ENCODE measurements around the gene SUPT20HL1. TPM values are rescaled to one million over a fixed set of nuclear protein-coding genes. Genes with fewer than 3 reads are reported as not detected.

The SUPT20HL1 gene
- total and polyA plus RNA-seq, 10 of the 15 experiments (the other 5 are each of a cell fraction or from before 2014, with no cell fraction given), result not detected

DNA sequence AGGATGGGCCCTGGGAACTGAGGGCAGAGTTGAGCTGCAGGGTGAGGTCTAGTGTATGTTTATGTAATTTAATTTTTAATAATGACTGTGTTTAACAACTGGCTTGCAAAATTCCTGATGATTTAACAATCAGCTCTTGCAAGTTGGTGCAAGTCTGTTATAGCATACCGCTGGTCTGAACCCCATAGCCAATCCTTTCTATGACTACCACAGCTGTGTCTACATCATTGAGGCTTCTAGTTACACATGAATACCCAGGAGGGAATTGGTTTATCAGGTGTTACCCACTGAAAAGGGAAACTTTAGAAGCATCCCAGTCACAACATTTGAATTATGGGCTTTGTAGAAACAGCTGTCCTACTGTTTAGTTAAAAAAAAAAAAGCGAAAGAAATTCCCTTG lies 38.3 kb downstream of the SUPT20HL1 start:
- ATAC-seq, result no peak
- ChIA-PET SMC1A (ENCODE audit: uncharacterized antibody, unreplicated experiment) (interaction anchor here (1.1 to 3.5 kb wide), 2 partner anchors 59 to 100 kb away, joined by 3 to 28 read pairs; no protein-coding TSS in a partner anchor), POLR2A (no interaction called here), CTCF (interaction anchor here (1.4 to 7.5 kb wide), 5 partner anchors 11 to 876 kb away, joined by 3 to 147 read pairs (median 32); no protein-coding TSS in a partner anchor), RAD21 (ENCODE audit: unreplicated experiment) (interaction anchor here (0.6 to 2.0 kb wide), 4 partner anchors 27 to 139 kb away, joined by 3 to 4 read pairs (median 4); no protein-coding TSS in a partner anchor)
- Histone ChIP-seq H3K4me2 (ENCODE audit: control insufficient read depth, insufficient read depth) (no peak overlapping the region), H3K79me2 (ENCODE audit: control insufficient read depth, insufficient read depth, low read length) (no peaks in the 10 kb centered on the region), H3K4me3 (no peak overlapping the region), H3K36me3 (ENCODE audit: control insufficient read depth in 2 of 2, insufficient read depth in 2 of 2, low read length in 1 of 2) (no peaks in the 10 kb centered on the region), H3K9me3 (replicated peaks; ENCODE audit: control insufficient read depth, insufficient read depth, low read length) (no peaks in the 10 kb centered on the region), H4K20me1 (ENCODE audit: control insufficient read depth, insufficient read depth) (no peaks in the 10 kb centered on the region), H2AFZ (ENCODE audit: control insufficient read depth, low read depth, low read length) (no peak overlapping the region), H3K27me3 (replicated peaks in 1 of 2; ENCODE audit: control insufficient read depth in 2 of 2, insufficient read depth in 2 of 2, low read length in 1 of 2) (no peaks in the 10 kb centered on the region), H3K4me1 (ENCODE audit: control insufficient read depth, insufficient read depth, low read length) (no peaks in the 10 kb centered on the region), H3K27ac (ENCODE audit: control insufficient read depth, insufficient read depth) (no peak overlapping the region), H3K9ac (ENCODE audit: control insufficient read depth, insufficient read depth, low read length) (no peak overlapping the region)
- TF ChIP-seq SUZ12 (IDR thresholded peaks at IDR 0.05; ENCODE audit: unreplicated experiment), result no peak
- TF ChIP-seq EGR1 (IDR thresholded peaks at IDR 0.05; ENCODE audit: borderline replicate concordance in 1 of 2, low read depth in 2 of 2, low read length in 2 of 2), result no peak
- no peak for TF ChIP-seq CHD1 (IDR thresholded peaks at IDR 0.05; ENCODE audit: low read depth, low read length)
- TF ChIP-seq NBN (IDR thresholded peaks at IDR 0.05), result no peak
- TF ChIP-seq RAD21 (IDR thresholded peaks at IDR 0.05; ENCODE audit: insufficient read depth, low read depth, low read length), result no peak
- TF ChIP-seq CREB1 (IDR thresholded peaks at IDR 0.05; ENCODE audit: low read depth), result no peak
- TF ChIP-seq, protein P1, sequence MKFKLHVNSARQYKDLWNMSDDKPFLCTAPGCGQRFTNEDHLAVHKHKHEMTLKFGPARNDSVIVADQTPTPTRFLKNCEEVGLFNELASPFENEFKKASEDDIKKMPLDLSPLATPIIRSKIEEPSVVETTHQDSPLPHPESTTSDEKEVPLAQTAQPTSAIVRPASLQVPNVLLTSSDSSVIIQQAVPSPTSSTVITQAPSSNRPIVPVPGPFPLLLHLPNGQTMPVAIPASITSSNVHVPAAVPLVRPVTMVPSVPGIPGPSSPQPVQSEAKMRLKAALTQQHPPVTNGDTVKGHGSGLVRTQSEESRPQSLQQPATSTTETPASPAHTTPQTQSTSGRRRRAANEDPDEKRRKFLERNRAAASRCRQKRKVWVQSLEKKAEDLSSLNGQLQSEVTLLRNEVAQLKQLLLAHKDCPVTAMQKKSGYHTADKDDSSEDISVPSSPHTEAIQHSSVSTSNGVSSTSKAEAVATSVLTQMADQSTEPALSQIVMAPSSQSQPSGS (IDR thresholded peaks at IDR 0.05; ENCODE audit: low read length), result no peak
- TF ChIP-seq, protein P2, sequence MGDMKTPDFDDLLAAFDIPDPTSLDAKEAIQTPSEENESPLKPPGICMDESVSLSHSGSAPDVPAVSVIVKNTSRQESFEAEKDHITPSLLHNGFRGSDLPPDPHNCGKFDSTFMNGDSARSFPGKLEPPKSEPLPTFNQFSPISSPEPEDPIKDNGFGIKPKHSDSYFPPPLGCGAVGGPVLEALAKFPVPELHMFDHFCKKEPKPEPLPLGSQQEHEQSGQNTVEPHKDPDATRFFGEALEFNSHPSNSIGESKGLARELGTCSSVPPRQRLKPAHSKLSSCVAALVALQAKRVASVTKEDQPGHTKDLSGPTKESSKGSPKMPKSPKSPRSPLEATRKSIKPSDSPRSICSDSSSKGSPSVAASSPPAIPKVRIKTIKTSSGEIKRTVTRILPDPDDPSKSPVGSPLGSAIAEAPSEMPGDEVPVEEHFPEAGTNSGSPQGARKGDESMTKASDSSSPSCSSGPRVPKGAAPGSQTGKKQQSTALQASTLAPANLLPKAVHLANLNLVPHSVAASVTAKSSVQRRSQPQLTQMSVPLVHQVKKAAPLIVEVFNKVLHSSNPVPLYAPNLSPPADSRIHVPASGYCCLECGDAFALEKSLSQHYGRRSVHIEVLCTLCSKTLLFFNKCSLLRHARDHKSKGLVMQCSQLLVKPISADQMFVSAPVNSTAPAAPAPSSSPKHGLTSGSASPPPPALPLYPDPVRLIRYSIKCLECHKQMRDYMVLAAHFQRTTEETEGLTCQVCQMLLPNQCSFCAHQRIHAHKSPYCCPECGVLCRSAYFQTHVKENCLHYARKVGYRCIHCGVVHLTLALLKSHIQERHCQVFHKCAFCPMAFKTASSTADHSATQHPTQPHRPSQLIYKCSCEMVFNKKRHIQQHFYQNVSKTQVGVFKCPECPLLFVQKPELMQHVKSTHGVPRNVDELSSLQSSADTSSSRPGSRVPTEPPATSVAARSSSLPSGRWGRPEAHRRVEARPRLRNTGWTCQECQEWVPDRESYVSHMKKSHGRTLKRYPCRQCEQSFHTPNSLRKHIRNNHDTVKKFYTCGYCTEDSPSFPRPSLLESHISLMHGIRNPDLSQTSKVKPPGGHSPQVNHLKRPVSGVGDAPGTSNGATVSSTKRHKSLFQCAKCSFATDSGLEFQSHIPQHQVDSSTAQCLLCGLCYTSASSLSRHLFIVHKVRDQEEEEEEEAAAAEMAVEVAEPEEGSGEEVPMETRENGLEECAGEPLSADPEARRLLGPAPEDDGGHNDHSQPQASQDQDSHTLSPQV (IDR thresholded peaks at IDR 0.05), result no peak
- TF ChIP-seq EED (IDR thresholded peaks at IDR 0.05; ENCODE audit: low read depth), result no peak
- no peak for TF ChIP-seq BRCA1 (IDR thresholded peaks at IDR 0.05; ENCODE audit: low read depth, low read length)
- TF ChIP-seq MEF2A (IDR thresholded peaks at IDR 0.05; ENCODE audit: insufficient read depth, low read depth, low read length), result no peak
- no peak for TF ChIP-seq POU2F2 (IDR thresholded peaks at IDR 0.05; ENCODE audit: borderline replicate concordance, low read depth, low read length)
- no peak for TF ChIP-seq CTCF (IDR thresholded peaks at IDR 0.05 in 2 of 3, conservative IDR thresholded peaks at IDR 0.05 in 1 of 3; ENCODE audit: control insufficient read depth in 2 of 3, extremely low read depth in 1 of 3, insufficient read depth in 1 of 3, low read depth in 3 of 3, low read length in 3 of 3)
- no peak for TF ChIP-seq SPI1 (IDR thresholded peaks at IDR 0.05; ENCODE audit: borderline replicate concordance, insufficient read depth, low read depth, low read length)
- no peak for TF ChIP-seq PAX5 (IDR thresholded peaks at IDR 0.05; ENCODE audit: borderline replicate concordance, low read depth, low read length)
- TF ChIP-seq LARP7 (IDR thresholded peaks at IDR 0.05), result no peak
- no peak for TF ChIP-seq SP1 (IDR thresholded peaks at IDR 0.05; ENCODE audit: low read depth, low read length)
- DNase-seq (ENCODE audit: low read depth, low spot score), result no peak
- WGBS (ENCODE audit: insufficient coverage, insufficient replicate concordance, low lambda C conversion rate, missing lambda C conversion rate), result 46% methylated on average over 2 of the region's 2 CpGs
- no TSS peak for BruUV-seq (replicated peaks)
- intact Hi-C loops (cut with micrococcal nuclease; ENCODE audit: unreplicated experiment), result no loop called here
- in situ Hi-C loops (cut with MboI), result no loop called here
- no peak for FAIRE-seq
